ENCODE measurements around the gene LMAN2. TPM values are rescaled to one million over a fixed set of nuclear protein-coding genes. Genes with fewer than 3 reads are reported as not detected.

Gene LMAN2
- total and polyA plus RNA-seq, 4 donors: 86.2 to 145 (median 116) TPM

Other genes with a start within 250 kb of the LMAN2 start
- 10 to 100 TPM; 63.7 to 96.9 TPM for gene NSD1, start 217.9 kb downstream of the LMAN2 start, total RNA-seq
- gene NSD1, start 217.9 kb downstream of the LMAN2 start, polyA plus RNA-seq: 1 to 10 TPM; 6.8 to 6.9 TPM
- 10 to 100 TPM; 19.6 to 28.7 TPM for gene RAB24, start 47.9 kb downstream of the LMAN2 start, total RNA-seq
- 10 to 100 TPM; 49.6 to 80.7 TPM for gene RAB24, start 47.9 kb downstream of the LMAN2 start, polyA plus RNA-seq
- gene PRELID1, start 47.9 kb downstream of the LMAN2 start, total RNA-seq: 10 to 100 TPM; 57.2 to 72.7 TPM
- gene PRELID1, start 47.9 kb downstream of the LMAN2 start, polyA plus RNA-seq: 100 to 1,000 TPM in 1 of 2 donors, 10 to 100 TPM in 1; 91.0 to 104 TPM
- gene MXD3, start 39.8 kb downstream of the LMAN2 start, total RNA-seq: 1 to 10 TPM; 9.1 to 9.2 TPM
- 10 to 100 TPM in 1 of 2 donors, 1 to 10 TPM in 1; 4.1 to 52.6 TPM for gene MXD3, start 39.8 kb downstream of the LMAN2 start, polyA plus RNA-seq
- 10 to 100 TPM in 1 of 2 donors, 1 to 10 TPM in 1; 8.8 to 15.0 TPM for gene RGS14, start 6.3 kb upstream of the LMAN2 start, total RNA-seq
- 1 to 10 TPM; 5.7 to 9.4 TPM for gene RGS14, start 6.3 kb upstream of the LMAN2 start, polyA plus RNA-seq
- gene SLC34A1, start 32.8 kb upstream of the LMAN2 start, total RNA-seq: not detected
- gene SLC34A1, start 32.8 kb upstream of the LMAN2 start, polyA plus RNA-seq: not detected
- not detected for gene PFN3, start 49.0 kb upstream of the LMAN2 start, total RNA-seq
- not detected for gene PFN3, start 49.0 kb upstream of the LMAN2 start, polyA plus RNA-seq
- gene F12, start 57.9 kb upstream of the LMAN2 start, total RNA-seq: under 1 TPM; 0.23 to 0.33 TPM
- 1 to 10 TPM in 1 of 2 donors, not detected in 1; 1.8 TPM for gene F12, start 57.9 kb upstream of the LMAN2 start, polyA plus RNA-seq
- 10 to 100 TPM; 26.8 to 27.6 TPM for gene GRK6, start 75.0 kb upstream of the LMAN2 start, total RNA-seq
- gene GRK6, start 75.0 kb upstream of the LMAN2 start, polyA plus RNA-seq: 10 to 100 TPM; 13.0 to 14.1 TPM
- 1 to 10 TPM; 1.9 to 2.0 TPM for gene PRR7, start 95.1 kb upstream of the LMAN2 start, total RNA-seq
- under 1 TPM in 1 of 2 donors, not detected in 1; 0.74 TPM for gene PRR7, start 95.1 kb upstream of the LMAN2 start, polyA plus RNA-seq
- gene DBN1, start 122.0 kb upstream of the LMAN2 start, total RNA-seq: 100 to 1,000 TPM in 1 of 2 donors, 10 to 100 TPM in 1; 66.3 to 140 TPM
- 10 to 100 TPM; 23.7 to 68.9 TPM for gene DBN1, start 122.0 kb upstream of the LMAN2 start, polyA plus RNA-seq
- gene PDLIM7, start 145.9 kb upstream of the LMAN2 start, total RNA-seq: 100 to 1,000 TPM; 510 to 729 TPM
- gene PDLIM7, start 145.9 kb upstream of the LMAN2 start, polyA plus RNA-seq: 1,000 to 10,000 TPM in 1 of 2 donors, 100 to 1,000 TPM in 1; 184 to 1,248 TPM
- 10 to 100 TPM; 15.0 to 21.6 TPM for gene DOK3, start 158.2 kb upstream of the LMAN2 start, total RNA-seq
- gene DOK3, start 158.2 kb upstream of the LMAN2 start, polyA plus RNA-seq: 1 to 10 TPM; 2.7 to 4.4 TPM
- 10 to 100 TPM; 45.0 to 54.9 TPM for gene DDX41, start 165.3 kb upstream of the LMAN2 start, total RNA-seq
- gene DDX41, start 165.3 kb upstream of the LMAN2 start, polyA plus RNA-seq: 10 to 100 TPM; 46.5 to 95.4 TPM
- gene FAM193B, start 202.9 kb upstream of the LMAN2 start, total RNA-seq: 100 to 1,000 TPM in 1 of 2 donors, 10 to 100 TPM in 1; 67.5 to 113 TPM
- 100 to 1,000 TPM in 1 of 2 donors, 10 to 100 TPM in 1; 49.5 to 533 TPM for gene FAM193B, start 202.9 kb upstream of the LMAN2 start, polyA plus RNA-seq
- 100 to 1,000 TPM; 119 to 137 TPM for gene TMED9, start 240.5 kb upstream of the LMAN2 start, total RNA-seq
- 100 to 1,000 TPM; 110 to 124 TPM for gene TMED9, start 240.5 kb upstream of the LMAN2 start, polyA plus RNA-seq
- gene B4GALT7, start 248.5 kb upstream of the LMAN2 start, total RNA-seq: 10 to 100 TPM; 18.9 to 22.6 TPM
- gene B4GALT7, start 248.5 kb upstream of the LMAN2 start, polyA plus RNA-seq: 10 to 100 TPM; 19.0 to 36.8 TPM